Trophoblast cell (in vitro differentiated cells and primary cell): ENCODE results near the gene USP32.
"Not testable (repeated sequence)": the region's sequence is repeated elsewhere in the genome, so short reads cannot be mapped to it uniquely, and the experiment has no call there.

Experiments
- DNase-seq, 2 donors: peaks; one replicate each; pipeline ENCODE4 v3.0.0-alpha.2; 2016
- H2AFZ ChIP-seq: 2 replicates; pipeline ENCODE4 v1.6.1; 2013; ENCODE audit warnings: low read length, moderate library complexity, mild to moderate bottlenecking; ENCODE audit not compliant: insufficient read depth, poor library complexity
- H2AK5ac ChIP-seq: 2 replicates; pipeline ENCODE4 v1.6.1; 2013; ENCODE audit warnings: mild to moderate bottlenecking, low read length
- H2BK120ac ChIP-seq: 2 replicates; pipeline ENCODE4 v1.6.1; 2013; ENCODE audit warnings: low read length, mild to moderate bottlenecking, moderate library complexity; ENCODE audit not compliant: insufficient read depth, poor library complexity
- H2BK12ac ChIP-seq: 2 replicates; pipeline ENCODE4 v1.6.1; 2013; ENCODE audit warnings: mild to moderate bottlenecking, low read length, moderate library complexity
- H2BK5ac ChIP-seq: 2 replicates; pipeline ENCODE4 v1.6.1; 2013; ENCODE audit warnings: low read length, low read depth, moderate library complexity, mild to moderate bottlenecking; ENCODE audit not compliant: poor library complexity
- H3K14ac ChIP-seq: 2 replicates; pipeline ENCODE4 v1.6.1; 2013; ENCODE audit warnings: mild to moderate bottlenecking, low read length
- H3K18ac ChIP-seq: 2 replicates; pipeline ENCODE4 v1.6.1; 2013; ENCODE audit warnings: mild to moderate bottlenecking, low read length
- H3K23ac ChIP-seq: 2 replicates; pipeline ENCODE4 v1.6.1; 2013; ENCODE audit warnings: low read length
- H3K27ac ChIP-seq: 2 replicates; pipeline ENCODE4 v1.5.1; 2013; ENCODE audit warnings: low read depth, mild to moderate bottlenecking, inconsistent platforms, low read length, moderate library complexity
- H3K27me3 ChIP-seq: 2 replicates; pipeline ENCODE4 v1.6.1; 2013; ENCODE audit warnings: inconsistent platforms, mild to moderate bottlenecking, low read length, moderate library complexity; ENCODE audit not compliant: insufficient read depth
- H3K36me3 ChIP-seq, 2 experiments: 1 replicate in 1 of 2; 2 replicates in 1 of 2; pipeline ENCODE4 v1.6.1; 2013; ENCODE audit warnings: low read length in 2 of 2, mild to moderate bottlenecking in 2 of 2, moderate library complexity in 1 of 2; ENCODE audit not compliant: insufficient read depth in 2 of 2, control insufficient read depth in 1 of 2
- H3K4ac ChIP-seq: 2 replicates; pipeline ENCODE4 v1.6.1; 2013; ENCODE audit warnings: low read depth, mild to moderate bottlenecking, low read length, moderate library complexity
- H3K4me1 ChIP-seq, 2 experiments: 1 replicate in 1 of 2; 2 replicates in 1 of 2; pipeline ENCODE4 v1.6.1; 2013; ENCODE audit warnings: low read length in 2 of 2, mild to moderate bottlenecking in 2 of 2, moderate library complexity in 1 of 2; ENCODE audit not compliant: insufficient read depth in 2 of 2, control insufficient read depth in 1 of 2
- H3K4me2 ChIP-seq: 2 replicates; pipeline ENCODE4 v1.6.1; 2013; ENCODE audit warnings: inconsistent platforms, mild to moderate bottlenecking, low read length, moderate library complexity
- H3K4me3 ChIP-seq: 2 replicates; pipeline ENCODE4 v1.5.1; 2013; ENCODE audit warnings: mild to moderate bottlenecking, low read depth, low read length, inconsistent platforms
- H3K79me1 ChIP-seq: one replicate; pipeline ENCODE4 v1.6.1; 2013; ENCODE audit warnings: low read length
- H3K79me2 ChIP-seq: 2 replicates; pipeline ENCODE4 v1.6.1; 2013; ENCODE audit warnings: low read length, mild to moderate bottlenecking; ENCODE audit not compliant: control insufficient read depth, insufficient read depth, poor library complexity
- H3K9ac ChIP-seq: 2 replicates; pipeline ENCODE4 v1.6.1; 2013; ENCODE audit warnings: mild to moderate bottlenecking, low read length
- H3K9me3 ChIP-seq: 2 replicates; pipeline ENCODE4 v1.6.1; 2013; ENCODE audit warnings: low read depth, mild to moderate bottlenecking, control low read depth, inconsistent platforms, low read length; ENCODE audit not compliant: insufficient read depth
- H4K12ac ChIP-seq: 2 replicates; pipeline ENCODE4 v1.6.1; 2013; ENCODE audit warnings: low read depth, mild to moderate bottlenecking, low read length, moderate library complexity
- H4K8ac ChIP-seq: 2 replicates; pipeline ENCODE4 v1.6.1; 2013; ENCODE audit warnings: low read depth, mild to moderate bottlenecking, low read length, moderate library complexity
- H4K91ac ChIP-seq: one replicate; pipeline ENCODE4 v1.6.1; 2013; ENCODE audit warnings: low read depth, mild to moderate bottlenecking, low read length, moderate library complexity
- WGBS: extraction: QIAGEN DNeasy Blood & Tissue Kit; methylation state at CpG from one replicate; pipeline ENCODE4 v1.1.7; 2013; ENCODE audit warnings: missing lambda C conversion rate; ENCODE audit not compliant: insufficient read length, insufficient coverage; ENCODE audit errors: extremely low coverage; 5-methylcytosine and 5-hydroxymethylcytosine counted together

USP32 gene

DNA sequence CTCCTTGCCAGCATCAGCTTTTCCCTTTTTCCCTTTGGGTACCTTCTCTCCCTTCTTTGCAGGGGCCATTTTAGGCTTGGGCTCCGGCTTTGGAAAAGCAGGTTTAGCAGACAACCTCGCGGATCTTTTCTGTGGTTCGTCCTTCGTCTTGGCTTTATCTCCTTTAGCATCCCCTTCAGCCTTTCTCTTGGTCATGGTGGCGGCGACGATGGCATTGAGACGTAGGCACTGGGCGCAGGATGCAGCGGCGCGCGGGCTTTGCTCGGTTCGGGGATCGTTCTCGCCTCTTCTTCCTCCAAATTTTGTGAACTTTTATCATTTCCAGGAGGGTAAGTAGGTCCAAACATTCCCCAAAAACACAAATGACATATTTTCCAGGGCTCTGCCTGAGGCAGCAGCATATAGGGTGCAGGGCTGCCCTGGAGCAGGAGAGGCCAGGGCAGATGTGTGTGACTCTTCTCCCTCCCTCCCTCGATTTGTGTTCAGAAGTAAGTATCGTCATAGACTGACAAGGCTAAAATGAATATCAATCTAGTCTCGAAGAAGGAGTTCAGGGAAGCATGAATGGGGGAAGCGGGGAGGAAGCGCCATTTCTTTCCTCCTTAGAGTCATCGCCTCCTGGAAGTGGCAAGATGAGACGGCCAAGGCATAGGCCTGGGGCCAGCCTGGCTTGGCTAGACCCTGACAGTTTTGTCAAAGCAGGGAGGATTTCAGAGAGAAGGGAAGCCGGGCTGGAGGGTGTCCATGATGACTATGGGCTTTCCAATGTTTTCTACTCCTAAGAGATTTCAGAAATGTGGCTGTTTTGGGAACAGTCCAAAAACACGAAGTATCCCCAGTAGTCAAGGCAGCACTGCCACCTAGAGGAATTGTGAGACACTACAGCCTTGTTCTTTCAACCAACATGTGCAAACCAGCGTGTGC, 43.6 kb upstream of the USP32 start:
- Histone ChIP-seq H3K79me1 (no peaks in the 10 kb centered on the region), H2BK120ac (no peak overlapping the region), H3K4me1 (no peaks in the 10 kb centered on the region), H2BK12ac (no peak overlapping the region), H3K4ac (no peak overlapping the region), H4K8ac (no peak overlapping the region), H2AFZ (peak overlapping the region; percentile 61), H3K14ac (no peak overlapping the region), H3K4me2 (no peak overlapping the region), H3K27ac (no peak overlapping the region), H4K91ac (no peak overlapping the region), H3K9me3 (peaks cover 8% of the 10 kb centered on the region), H3K27me3 (no peaks in the 10 kb centered on the region), H3K23ac (no peak overlapping the region), H3K9ac (no peak overlapping the region), H2BK5ac (no peak overlapping the region), H3K79me2 (no peaks in the 10 kb centered on the region), H2AK5ac (no peak overlapping the region), H3K4me3 (no peak overlapping the region), H4K12ac (no peak overlapping the region), H3K18ac (no peak overlapping the region), H3K36me3 (no peaks in the 10 kb centered on the region)
- no CpG with 5 or more reads among the region's 28 CpGs for WGBS
- DNase-seq = peak; percentile 67 to 97

DNA sequence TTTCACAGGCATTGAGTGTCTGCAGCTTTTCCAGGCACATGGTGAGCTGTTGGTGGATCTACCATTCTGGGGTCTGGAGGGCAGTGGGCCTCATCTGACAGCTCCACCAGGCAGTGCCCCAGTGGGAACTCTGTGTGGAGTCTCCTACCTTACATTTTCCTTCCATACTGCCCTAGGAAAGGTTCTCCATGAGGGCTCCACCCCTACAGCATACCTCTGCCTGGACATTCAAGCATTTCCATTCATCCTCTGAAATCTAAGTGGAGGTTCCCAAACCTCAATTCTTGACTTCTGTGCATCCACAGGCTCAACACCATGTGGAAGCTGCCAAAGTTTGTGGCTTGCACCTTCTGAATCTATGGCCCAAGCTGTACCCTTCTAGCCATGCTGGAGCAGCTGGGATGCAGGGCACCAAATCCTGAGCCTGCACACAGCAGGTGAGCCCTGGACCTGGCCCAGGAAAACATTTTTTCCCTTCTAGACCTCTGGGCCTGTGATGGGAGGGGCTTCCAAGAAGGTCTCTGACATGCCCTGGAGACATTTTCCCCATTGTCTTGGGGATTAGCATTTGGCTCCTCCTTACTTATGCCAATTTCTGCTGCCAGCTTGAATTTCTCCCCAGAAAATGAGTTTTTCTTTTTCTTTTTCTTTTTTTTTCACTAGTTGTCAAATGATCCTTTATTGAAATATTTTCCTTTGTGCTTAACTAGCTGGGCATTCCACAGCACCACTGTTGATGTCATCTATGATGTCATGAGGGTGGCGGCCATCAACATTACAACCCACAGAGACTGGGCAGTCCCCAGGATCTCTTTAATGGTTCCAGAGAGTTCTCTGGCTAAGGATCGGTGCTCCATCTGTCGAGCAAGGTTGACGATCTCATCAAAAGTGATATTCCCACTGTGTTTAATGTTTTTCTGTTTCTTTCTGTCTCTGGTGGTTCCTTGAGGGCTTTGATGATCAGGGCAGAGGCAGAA, 41.4 kb upstream of the USP32 start:
- H2BK5ac ChIP-seq, H4K91ac ChIP-seq, H3K27me3 ChIP-seq, H3K9me3 ChIP-seq, H3K4me2 ChIP-seq, H3K18ac ChIP-seq, H3K14ac ChIP-seq, H3K79me1 ChIP-seq, H2BK120ac ChIP-seq, H3K79me2 ChIP-seq, H2AFZ ChIP-seq, H3K36me3 ChIP-seq, H4K12ac ChIP-seq, H3K4me1 ChIP-seq, DNase-seq, H3K4ac ChIP-seq, H3K9ac ChIP-seq, H3K27ac ChIP-seq, H3K23ac ChIP-seq, H4K8ac ChIP-seq, H2BK12ac ChIP-seq, H3K4me3 ChIP-seq, H2AK5ac ChIP-seq: not testable (repeated sequence)
- WGBS = no CpG with 5 or more reads among the region's 4 CpGs

DNA sequence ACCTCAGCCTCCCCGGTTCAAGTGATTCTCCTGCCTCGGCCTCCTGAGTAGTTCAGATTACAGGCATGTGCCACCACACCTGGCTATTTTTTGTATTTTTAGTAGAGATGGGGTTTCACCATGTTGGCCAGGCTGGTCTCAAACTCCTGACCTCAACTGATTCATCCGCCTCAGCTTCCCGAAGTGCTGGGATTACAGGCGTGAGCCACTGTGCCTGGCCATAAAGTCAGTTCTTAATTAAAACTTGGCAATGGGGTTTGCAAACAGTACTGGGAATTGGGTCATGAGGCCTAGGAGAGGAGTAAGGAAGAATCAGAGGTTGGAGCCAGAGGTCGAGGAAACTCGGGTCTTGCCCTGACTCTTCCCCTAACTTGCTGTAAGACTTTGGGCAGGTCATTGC, 38.6 kb upstream of the USP32 start:
- not testable (repeated sequence) for H3K36me3 ChIP-seq, H4K8ac ChIP-seq, H2AFZ ChIP-seq, H2BK5ac ChIP-seq, H2BK120ac ChIP-seq, H4K91ac ChIP-seq, H3K27me3 ChIP-seq, H3K79me2 ChIP-seq, H2BK12ac ChIP-seq, H3K4me2 ChIP-seq, H3K27ac ChIP-seq, H3K23ac ChIP-seq, DNase-seq, H2AK5ac ChIP-seq, H4K12ac ChIP-seq, H3K18ac ChIP-seq, H3K9me3 ChIP-seq, H3K4ac ChIP-seq, H3K4me3 ChIP-seq, H3K9ac ChIP-seq, H3K79me1 ChIP-seq, H3K14ac ChIP-seq, H3K4me1 ChIP-seq
- no CpG with 5 or more reads among the region's 7 CpGs for WGBS

DNA sequence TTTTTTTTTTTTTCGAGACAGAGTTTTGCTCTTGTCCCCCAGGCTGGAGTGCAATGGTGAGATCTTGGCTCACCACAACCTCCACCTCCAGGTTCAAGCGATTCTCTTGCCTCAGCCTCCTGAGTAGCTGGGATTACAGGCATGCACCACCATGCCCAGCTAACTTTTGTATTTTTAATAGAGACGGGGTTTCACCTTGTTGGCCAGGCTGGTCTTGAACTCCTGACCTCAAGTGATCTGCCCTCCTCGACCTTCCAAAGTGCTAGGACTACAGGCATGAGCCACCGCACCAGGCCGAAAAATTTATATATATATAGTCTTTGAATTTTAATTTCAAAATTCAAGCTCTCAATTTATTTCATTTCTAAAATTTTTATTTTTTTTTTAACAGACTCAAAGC, 36.6 kb upstream of the USP32 start:
- H3K9ac ChIP-seq, H3K23ac ChIP-seq, H4K91ac ChIP-seq, H3K79me2 ChIP-seq, H3K79me1 ChIP-seq, H4K8ac ChIP-seq, H3K14ac ChIP-seq, H2BK12ac ChIP-seq, H2BK5ac ChIP-seq, H3K18ac ChIP-seq, H3K27ac ChIP-seq, H3K4me3 ChIP-seq, H2BK120ac ChIP-seq, DNase-seq, H3K4me2 ChIP-seq, H3K36me3 ChIP-seq, H3K27me3 ChIP-seq, H2AK5ac ChIP-seq, H3K4me1 ChIP-seq, H3K4ac ChIP-seq, H3K9me3 ChIP-seq, H2AFZ ChIP-seq, H4K12ac ChIP-seq: not testable (repeated sequence)
- no CpG with 5 or more reads among the region's 6 CpGs for WGBS
